Measurements from ENCODE around the gene ITPRIP. TPM values are rescaled to one million over a fixed set of nuclear protein-coding genes. Genes with fewer than 3 reads are reported as not detected.

ITPRIP gene
- 4.8 and 6.4 TPM in 2 replicates for total RNA-seq (2014; rRNA removed; shearing (Covaris generic))

- in situ Hi-C loops (cut with HindIII; ENCODE audit: low sequenced_read_pairs), result no loop called here
Observed at GRCh38 chr10:104337985-104338735, at the start of gene ITPRIP. TSS of gene ITPRIP (minus strand) at chr10:104338465. CDS start at chr10:104316051, 22,414 bp downstream.

DNA sequence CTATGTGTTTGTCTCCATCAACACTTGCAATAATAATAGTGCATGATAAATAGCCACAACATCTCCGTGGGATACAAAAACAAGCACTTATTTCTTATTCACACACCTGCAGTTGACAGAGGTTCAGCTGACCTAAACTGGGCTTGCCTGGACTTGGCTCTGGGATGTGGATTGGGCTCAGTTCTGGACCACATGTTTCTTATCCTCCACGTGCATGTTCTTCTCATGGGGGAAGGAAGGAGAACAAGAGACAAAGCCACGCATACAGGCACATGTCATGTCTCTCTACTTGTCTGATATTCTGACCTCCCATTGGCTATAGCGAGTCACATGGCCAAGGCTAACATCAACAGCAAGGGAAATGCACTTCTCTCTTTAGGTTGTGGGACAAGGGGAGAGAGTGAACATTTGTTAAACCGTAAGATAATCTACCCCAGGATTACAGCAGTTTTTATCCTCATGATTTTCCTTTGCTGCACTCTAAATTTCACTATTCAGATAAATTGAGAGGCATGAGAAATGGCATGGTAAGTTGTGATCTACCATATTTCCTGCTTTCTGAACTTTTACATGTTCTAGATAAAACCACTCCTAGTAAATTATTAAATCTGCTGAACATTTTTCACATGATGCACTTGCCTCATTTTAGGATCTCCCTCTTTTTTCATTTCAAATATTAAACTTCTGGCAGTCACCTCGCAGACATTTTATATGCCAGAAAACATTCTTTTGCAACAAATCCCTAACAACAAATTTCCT, 49.0 kb upstream of the ITPRIP start:
- in situ Hi-C loops (cut with HindIII; ENCODE audit: low sequenced_read_pairs), result no loop called here
- DNase-seq (ENCODE audit: low spot score), result no peak

More at GRCh38 chr10:104337985-104338735, at the start of gene ITPRIP:
- peak; percentile 39 for DNase-seq (ENCODE audit: low spot score)

DNA sequence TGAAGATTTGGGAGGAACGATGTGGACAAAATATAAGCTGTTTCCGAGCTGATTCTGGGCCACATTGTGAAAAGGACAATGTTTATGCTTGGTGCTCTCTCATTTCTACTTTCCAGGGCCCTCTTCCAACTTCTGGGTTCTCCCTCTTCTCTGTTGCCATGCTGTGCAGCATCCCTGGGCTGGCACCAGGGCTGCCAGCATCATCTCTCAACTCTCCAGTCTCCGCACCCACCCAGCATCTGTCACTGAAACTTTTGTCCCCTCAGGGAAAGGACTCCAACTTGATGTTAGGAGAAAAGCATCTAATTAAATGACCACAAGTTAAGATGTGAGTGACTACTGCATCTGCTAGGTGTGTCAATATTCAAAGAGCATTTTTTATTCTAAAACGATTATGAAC, 42.1 kb upstream of the ITPRIP start:
- no peak for DNase-seq (ENCODE audit: low spot score)
- in situ Hi-C loops (cut with HindIII; ENCODE audit: low sequenced_read_pairs), result no loop called here

- no peak for DNase-seq (ENCODE audit: low spot score)
- in situ Hi-C loops (cut with HindIII; ENCODE audit: low sequenced_read_pairs), result no loop called here
Observed at GRCh38 chr10:104376784-104377300, 38.6 kb upstream of the ITPRIP start.

GRCh38 chr10:104374591-104374990, 36.3 kb upstream of the ITPRIP start:
- DNase-seq (ENCODE audit: low spot score), result no peak
- in situ Hi-C loops (cut with HindIII; ENCODE audit: low sequenced_read_pairs), result no loop called here

DNA sequence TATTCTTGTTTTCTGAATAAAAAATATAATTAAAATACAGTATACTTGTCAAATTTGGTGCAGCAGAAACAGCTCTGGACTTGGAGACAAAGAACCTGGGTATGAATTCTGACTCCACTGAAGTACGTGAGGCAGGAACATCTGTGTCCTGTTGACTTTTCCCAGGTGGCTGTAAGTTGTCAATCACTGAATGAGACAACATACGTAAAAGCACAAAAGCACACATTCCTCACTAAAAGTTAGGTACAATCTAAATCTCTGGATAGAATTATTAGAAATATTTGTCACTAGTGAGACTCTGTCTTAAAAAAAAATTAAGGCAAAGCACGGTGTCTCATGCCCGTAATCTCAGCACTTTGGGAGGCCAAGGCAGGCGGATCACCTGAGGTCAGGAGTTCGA, 33.5 kb upstream of the ITPRIP start:
- in situ Hi-C loops (cut with HindIII; ENCODE audit: low sequenced_read_pairs), result no loop called here
- DNase-seq (ENCODE audit: low spot score), result no peak

DNA sequence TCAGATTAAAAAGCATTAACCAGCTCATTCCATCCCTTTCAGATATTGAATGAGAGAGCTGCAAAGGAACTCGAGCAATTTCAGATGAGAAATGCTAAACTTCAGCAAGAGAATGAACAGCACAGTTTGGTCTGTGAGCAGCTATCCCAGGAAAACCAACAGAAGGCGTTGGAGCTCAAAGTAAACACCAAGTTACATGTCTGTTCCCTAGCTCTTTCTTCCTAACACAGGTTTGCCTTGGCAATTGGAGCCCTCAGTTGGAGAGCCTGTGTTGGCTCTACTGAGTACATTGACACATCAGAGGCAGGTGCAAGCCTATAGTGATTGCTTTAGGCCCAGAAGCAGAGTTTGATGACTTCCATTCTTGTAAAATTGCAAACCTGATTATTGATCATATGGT, 30.1 kb upstream of the ITPRIP start:
- in situ Hi-C loops (cut with HindIII; ENCODE audit: low sequenced_read_pairs), result no loop called here
- DNase-seq (ENCODE audit: low spot score), result no peak

- in situ Hi-C loops (cut with HindIII; ENCODE audit: low sequenced_read_pairs), result no loop called here
Observed at GRCh38 chr10:104367904-104368303, 29.6 kb upstream of the ITPRIP start.

GRCh38 chr10:104359811-104360210, 21.5 kb upstream of the ITPRIP start:
- in situ Hi-C loops (cut with HindIII; ENCODE audit: low sequenced_read_pairs), result no loop called here

More at GRCh38 chr10:104367904-104368303, 29.6 kb upstream of the ITPRIP start:
- no peak for DNase-seq (ENCODE audit: low spot score)

DNA sequence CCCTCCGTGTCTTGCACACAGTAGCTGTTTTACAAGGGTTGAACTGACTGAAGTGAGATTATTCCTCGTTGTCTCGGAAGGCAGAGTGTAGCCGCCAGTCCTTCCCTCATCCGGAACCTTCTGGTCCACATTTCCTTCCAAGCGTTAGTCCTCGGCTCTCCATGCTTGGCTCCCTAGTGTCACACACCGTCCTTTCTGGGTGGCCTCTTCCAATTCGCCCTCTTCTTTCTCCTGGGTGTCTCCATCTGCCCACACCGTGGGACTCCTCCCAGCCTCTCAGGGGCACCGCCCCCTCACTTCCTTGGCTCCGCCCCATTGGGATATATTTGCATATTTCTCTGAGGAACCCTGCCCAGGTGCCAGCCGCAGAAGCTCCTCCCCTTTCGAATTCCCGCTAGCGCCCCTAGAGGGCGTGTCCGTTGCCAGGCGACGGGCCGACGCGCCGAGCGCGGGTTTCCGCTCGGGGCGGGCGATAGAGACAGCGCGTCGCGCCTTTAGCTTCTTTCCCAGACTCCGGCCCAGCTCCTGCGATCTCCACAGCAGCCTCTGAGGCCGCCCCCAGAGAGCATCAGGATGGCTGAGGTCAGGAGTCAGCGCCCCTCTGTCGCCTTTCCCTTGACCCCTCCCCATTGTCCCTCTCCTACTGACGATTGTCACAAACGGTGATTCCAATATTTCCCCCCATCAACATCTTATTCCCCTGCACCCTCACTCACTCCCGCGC, 15.2 kb upstream of the ITPRIP start, which contains the start of gene CFAP58:
CFAP58 (plus strand) TSS at position 509 of the 724 bp plus-strand sequence; CDS start at position 574, 65 bp downstream.
- peak; percentile 81 for DNase-seq (ENCODE audit: low spot score)
- in situ Hi-C loops (cut with HindIII; ENCODE audit: low sequenced_read_pairs), result no loop called here

More at GRCh38 chr10:104359811-104360210, 21.5 kb upstream of the ITPRIP start:
- DNase-seq (ENCODE audit: low spot score), result no peak

DNA sequence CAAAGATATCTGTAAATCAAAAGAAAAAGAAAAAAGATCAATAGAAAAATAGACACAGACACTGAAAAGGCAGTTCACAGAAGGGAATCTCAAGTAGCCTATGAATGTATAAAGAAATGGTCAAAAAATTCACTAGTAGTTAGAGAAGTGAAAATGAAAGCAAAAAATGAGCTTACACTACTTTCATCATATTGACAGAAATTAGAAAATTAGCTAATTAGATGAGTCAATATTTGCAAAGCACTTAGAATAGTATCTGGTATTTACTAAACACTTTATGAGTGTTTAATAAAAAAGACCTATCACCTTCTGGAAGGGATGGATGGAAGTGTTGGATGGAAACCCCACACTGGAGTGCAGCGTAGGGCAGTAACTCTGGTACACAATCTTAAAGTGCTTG, 13.7 kb upstream of the ITPRIP start:
- in situ Hi-C loops (cut with HindIII; ENCODE audit: low sequenced_read_pairs), result no loop called here
- DNase-seq (ENCODE audit: low spot score), result no peak

- in situ Hi-C loops (cut with HindIII; ENCODE audit: low sequenced_read_pairs), result no loop called here
- DNase-seq (ENCODE audit: low spot score), result no peak
Observed at GRCh38 chr10:104351061-104351702, 12.9 kb upstream of the ITPRIP start.

DNA sequence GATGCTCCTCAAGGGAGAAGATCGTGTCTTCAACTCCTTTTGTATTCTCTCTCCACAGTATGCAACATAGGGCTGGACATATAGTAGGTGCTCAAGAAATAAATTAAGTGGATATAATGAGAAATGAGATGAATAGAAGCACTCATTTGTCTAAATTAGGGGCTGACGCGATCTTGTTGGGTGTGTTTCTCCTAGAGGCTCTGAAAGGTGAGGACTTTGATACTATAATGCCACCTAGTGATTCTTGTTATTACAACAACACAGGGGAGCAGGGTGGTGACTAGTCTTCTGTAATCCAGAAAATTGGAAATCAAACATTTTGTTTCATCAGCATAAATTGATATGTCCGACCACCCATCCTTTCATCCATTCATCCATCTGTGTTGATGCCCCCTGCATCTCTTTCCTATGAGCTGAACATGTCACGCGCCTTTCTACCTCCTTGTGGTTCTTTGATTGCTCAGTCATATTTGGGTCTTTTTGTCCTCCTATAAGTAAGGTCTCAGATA, 11.9 kb upstream of the ITPRIP start:
- in situ Hi-C loops (cut with HindIII; ENCODE audit: low sequenced_read_pairs), result no loop called here
- peak; percentile 59 for DNase-seq (ENCODE audit: low spot score)

- in situ Hi-C loops (cut with HindIII; ENCODE audit: low sequenced_read_pairs), result no loop called here
- no peak for DNase-seq (ENCODE audit: low spot score)
Observed at GRCh38 chr10:104349623-104350126, 11.4 kb upstream of the ITPRIP start.

DNA sequence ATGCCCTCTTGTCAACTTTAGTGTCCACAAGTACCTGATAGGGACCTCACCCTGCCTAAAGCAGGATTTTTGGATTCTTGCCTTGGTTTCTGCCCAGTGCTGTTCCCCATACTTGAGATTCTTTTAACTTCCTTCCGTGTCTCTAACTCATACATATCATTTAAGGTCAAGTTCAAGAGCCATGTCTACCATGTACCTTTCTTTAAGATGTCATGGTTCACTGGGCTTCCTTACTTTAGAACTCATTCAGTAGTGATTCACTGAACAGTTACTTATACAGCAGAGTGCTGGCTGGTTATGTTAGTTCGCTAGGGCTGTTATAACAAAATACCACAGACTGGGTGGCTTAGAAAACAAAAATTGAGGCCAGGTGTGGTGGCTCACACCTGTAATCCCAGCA, 10.3 kb upstream of the ITPRIP start:
- in situ Hi-C loops (cut with HindIII; ENCODE audit: low sequenced_read_pairs), result no loop called here
- no peak for DNase-seq (ENCODE audit: low spot score)

- in situ Hi-C loops (cut with HindIII; ENCODE audit: low sequenced_read_pairs), result no loop called here
- DNase-seq (ENCODE audit: low spot score), result no peak
Observed at GRCh38 chr10:104347295-104348045, 9.2 kb upstream of the ITPRIP start.

DNA sequence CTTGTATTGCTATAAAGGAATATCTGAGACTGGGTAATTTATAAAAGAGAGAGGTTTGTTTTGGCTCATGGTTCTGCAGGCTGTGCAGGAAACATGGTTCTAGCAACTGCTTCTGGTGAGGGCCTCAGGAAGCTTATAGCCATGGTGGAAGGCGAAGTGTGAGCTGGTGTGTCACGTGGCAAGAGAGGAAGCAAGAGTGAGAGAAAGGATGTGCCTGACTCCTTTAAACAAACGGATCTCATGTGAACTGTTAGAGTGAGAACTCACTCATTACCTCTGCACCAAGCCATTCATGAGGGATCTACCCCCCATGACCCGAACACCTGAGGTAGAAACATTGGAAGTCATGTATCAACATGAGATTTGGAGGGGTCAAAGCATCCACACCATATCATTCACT, 7.7 kb upstream of the ITPRIP start:
- in situ Hi-C loops (cut with HindIII; ENCODE audit: low sequenced_read_pairs), result no loop called here

DNA sequence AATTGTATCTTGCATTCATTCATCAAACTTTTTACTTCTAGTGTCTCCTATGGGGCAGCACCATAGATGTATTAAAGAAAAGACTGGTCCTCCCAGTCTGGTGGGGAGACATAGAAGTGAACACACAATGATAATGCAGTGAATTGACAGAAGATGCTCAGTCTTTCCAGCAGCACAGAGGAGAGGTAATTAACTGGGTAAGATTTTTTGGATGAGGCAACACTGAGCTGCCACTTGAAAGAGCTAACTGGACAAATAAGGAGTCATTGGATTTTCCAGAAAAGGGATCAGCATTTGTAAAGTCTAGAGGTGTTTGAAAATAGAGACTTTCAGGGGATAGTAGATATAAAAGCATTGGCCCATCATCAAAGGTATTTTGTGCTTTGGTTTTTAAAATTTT, 7.2 kb upstream of the ITPRIP start:
- in situ Hi-C loops (cut with HindIII; ENCODE audit: low sequenced_read_pairs), result no loop called here
- DNase-seq (ENCODE audit: low spot score), result no peak

More for the DNA sequence above, 7.7 kb upstream of the ITPRIP start:
- no peak for DNase-seq (ENCODE audit: low spot score)
